ENCODE results near the gene SYNDIG1. TPM values are rescaled to one million over a fixed set of nuclear protein-coding genes. Genes with fewer than 3 reads are reported as not detected.

SYNDIG1 gene
- total RNA-seq, 1 donor from 2014 or later = not detected

DNA sequence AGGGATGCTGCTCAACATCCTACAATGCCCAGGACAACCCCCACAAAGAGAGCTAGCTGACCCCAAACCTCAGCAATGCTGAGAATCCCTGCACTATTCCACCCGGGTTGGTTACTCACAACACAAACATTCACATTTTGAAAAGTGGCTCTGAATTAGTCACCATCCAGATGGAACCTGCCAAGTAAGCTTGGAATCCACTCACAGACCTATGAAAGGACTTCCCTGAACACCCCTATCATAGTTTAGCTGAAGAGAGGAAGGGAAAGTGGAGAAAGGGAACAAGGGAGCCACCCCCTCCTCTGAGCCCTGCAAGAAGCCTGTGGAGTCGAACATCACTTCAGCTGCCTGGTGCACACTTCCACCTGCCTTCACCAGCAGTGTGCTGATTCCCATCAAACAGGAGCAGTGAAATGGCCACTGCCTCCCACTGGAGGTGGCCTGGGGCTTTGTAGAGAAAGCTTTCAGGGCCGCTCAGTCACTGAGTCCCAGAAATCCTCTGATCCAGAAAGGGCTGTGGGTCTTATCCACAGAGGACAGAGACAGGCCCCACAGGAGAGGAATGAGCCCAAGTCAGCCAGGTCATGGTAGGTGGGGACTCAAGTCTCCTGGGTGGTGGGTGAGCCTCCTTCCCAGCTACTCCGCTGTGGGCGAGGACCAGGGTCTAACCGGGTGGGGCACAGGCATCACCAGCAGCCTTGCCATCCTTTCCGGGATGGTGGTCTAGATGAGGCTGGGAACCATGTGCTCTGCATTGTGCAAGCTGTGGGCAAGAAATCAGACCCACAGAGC is 203.7 kb downstream of the SYNDIG1 start:
- no peaks in the 10 kb centered on the region for H3K36me3 Mint-ChIP-seq (ENCODE audit: low read depth)
- H3K27ac Mint-ChIP-seq = no peak overlapping the region
- no peak for DNase-seq
- H3K9me3 Mint-ChIP-seq = no peaks in the 10 kb centered on the region
- H3K27me3 Mint-ChIP-seq = no peaks in the 10 kb centered on the region
- intact Hi-C loops (cut with micrococcal nuclease) = no loop called here
- H3K4me1 Mint-ChIP-seq = no peaks in the 10 kb centered on the region
- H3K4me3 Mint-ChIP-seq = no peak overlapping the region

DNA sequence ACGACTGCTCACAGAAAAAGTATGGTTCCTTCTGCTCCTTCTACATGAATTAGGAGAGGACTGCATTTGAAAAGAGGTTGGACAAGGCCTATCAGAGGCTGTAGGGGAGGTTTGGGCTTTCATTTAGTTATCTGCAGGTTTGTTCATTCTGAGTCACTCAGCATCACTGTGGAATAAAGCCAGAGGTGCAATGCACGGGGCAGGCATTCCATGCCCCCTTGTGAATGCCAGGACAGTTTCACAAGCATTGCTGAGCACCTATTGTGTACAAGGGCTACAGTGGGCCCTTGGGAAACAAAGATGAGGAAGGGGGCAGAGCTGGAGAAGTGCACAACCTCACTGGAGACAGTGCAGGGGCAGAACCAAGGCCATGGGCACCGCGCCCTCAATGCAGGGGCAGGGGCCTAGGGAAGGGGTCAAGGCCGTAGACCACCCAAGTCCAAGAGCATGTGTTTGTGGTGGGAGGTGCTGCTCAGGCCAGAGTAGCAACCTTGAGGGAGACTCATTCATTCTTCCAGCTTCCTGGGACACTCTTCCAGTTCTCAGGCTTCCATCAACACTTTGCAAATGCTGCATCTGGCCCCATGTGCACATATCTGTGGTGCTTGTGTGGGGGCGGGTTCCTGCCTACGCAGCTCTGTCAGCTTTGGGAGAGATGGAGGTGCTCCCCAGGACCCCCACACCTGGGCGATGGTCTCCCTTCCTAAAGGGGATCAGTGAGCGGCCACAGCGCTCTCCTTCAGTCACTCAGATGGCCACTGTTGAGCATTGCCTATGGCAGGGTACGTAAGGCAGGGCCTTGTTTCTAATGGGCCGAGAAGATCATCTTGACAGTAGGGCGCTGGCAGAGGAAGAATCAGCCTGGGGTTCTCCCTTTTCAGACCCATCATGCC is 204.5 kb downstream of the SYNDIG1 start:
- no peak for DNase-seq
- Mint-ChIP-seq H3K27me3 (no peaks in the 10 kb centered on the region), H3K4me3 (no peak overlapping the region), H3K36me3 (ENCODE audit: low read depth) (no peaks in the 10 kb centered on the region), H3K4me1 (no peaks in the 10 kb centered on the region), H3K27ac (no peak overlapping the region), H3K9me3 (no peaks in the 10 kb centered on the region)
- intact Hi-C loops (cut with micrococcal nuclease) = no loop called here

DNA sequence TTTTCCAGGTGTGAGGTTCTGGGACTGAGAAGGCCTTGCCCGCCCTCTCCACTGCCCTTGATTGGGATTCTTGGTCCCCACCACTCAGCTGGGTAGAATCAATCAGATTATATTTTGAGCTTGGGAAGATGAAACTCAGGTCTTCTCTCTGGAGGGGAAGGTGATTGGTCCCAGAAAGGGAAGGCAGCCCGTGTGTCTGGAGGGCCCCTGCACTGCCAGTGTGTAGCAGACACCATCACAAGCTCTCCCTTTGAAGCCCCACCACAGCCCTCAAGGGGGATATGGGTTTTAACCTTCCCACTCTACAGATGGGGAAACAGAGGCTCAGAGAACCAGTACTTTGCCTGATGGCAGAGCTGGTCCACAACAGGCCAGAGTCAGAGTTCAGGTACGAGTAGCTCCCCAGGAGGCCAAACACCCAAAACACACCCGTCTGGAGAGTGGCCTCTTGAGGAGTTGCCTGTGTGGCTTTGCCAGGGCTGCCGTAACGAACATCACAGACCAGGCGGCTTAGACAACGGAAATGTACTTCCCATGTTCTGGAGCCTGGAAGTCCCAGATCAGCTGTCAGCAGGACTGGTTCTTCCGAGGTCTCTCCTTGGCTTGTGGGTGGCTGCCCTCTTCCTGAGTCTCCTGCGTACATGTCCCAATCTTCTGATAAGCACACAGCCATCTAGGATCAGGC is 205.6 kb downstream of the SYNDIG1 start:
- Mint-ChIP-seq H3K4me1 (no peaks in the 10 kb centered on the region), H3K27me3 (no peaks in the 10 kb centered on the region), H3K27ac (no peak overlapping the region), H3K36me3 (ENCODE audit: low read depth) (no peaks in the 10 kb centered on the region), H3K4me3 (no peak overlapping the region), H3K9me3 (no peaks in the 10 kb centered on the region)
- intact Hi-C loops (cut with micrococcal nuclease) = no loop called here
- DNase-seq = no peak

DNA sequence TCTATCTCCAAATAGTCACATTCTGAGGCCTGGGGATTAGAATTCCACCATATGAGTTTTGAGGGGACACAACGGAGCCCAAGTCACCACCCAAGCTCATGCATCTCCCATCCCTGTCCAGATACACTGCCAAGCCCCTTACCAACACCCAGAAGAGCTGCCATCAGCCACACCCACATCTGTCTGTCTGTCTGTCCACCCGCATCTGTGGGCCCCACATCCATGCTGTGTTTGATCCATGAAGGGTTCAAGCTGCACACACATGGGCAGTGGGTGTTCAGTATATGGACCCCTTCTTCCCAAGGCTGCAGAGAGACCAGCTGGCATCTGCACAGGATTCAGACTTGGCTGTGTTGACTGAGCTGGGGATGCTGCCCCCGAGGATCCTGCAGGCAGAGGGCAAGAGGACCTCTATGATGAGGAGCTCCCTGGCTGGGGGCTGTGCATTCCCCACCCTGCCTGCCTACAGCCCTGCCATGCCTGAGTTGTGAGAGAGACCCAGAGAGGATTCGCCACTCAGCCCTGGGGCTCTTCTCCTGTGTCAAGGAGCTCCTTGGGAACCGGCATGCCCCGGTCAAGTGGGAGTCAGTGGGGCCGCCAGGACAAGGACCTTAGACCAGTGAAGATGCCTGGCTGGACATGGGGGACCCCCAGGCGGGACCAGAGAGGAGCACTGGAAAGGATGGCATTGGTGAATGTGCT is 206.4 kb downstream of the SYNDIG1 start:
- intact Hi-C loops (cut with micrococcal nuclease) = no loop called here
- H3K27me3 Mint-ChIP-seq = no peaks in the 10 kb centered on the region
- no peaks in the 10 kb centered on the region for H3K9me3 Mint-ChIP-seq
- no peaks in the 10 kb centered on the region for H3K36me3 Mint-ChIP-seq (ENCODE audit: low read depth)
- DNase-seq = no peak
- no peaks in the 10 kb centered on the region for H3K4me1 Mint-ChIP-seq
- no peak overlapping the region for H3K4me3 Mint-ChIP-seq
- no peak overlapping the region for H3K27ac Mint-ChIP-seq

DNA sequence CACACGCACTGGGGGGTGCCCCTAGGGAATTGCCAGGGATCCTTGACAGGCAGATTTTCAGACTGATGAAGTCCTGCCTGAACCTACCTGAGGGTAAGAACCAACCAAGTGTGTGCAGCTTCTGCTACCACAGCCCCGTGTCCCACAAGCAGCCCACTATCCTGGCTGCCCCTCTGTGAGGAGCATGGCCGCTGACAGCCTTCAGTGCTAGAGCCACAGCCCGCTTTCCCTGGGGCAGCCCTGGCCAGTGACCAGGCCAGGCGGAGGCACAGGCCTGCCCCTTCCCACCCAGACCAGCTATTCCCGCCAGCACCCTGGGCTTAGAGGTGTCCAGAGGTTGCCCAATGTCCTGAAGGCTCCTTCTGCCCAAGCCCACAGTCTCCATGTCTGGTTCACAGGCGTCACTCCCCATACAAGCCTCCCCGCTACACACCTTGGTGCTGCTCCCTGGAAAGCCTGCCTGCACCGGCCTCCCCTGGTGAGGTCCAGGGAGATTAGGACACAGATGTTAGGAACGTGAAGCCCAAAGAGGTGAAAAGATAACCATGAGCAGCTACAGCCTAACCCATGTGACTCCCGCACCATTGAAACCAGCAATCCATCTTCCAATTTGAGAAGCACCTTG is 207.0 kb downstream of the SYNDIG1 start:
- Mint-ChIP-seq H3K27ac (no peak overlapping the region), H3K36me3 (ENCODE audit: low read depth) (no peaks in the 10 kb centered on the region), H3K9me3 (no peaks in the 10 kb centered on the region), H3K4me1 (no peaks in the 10 kb centered on the region), H3K27me3 (no peaks in the 10 kb centered on the region), H3K4me3 (no peak overlapping the region)
- no peak for DNase-seq
- intact Hi-C loops (cut with micrococcal nuclease) = no loop called here

DNA sequence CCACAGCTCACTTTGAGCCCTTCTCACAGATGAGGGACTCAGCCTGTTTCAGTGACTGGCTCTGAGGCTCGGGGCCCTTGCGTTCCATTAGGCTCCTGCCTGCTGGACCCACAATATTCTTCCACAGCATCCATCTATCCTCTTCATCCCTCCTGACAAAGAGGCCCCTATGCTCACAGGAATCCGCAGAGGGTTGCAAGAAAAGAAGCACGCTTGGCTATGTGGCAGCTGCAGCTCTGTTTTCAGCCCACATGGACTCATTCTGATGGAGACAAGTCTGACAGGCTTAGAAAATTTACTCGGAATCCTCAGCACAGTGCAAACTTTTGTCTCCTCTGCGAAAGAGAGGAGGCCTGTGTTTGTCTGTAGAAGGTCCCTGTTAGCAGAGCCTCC is 207.5 kb downstream of the SYNDIG1 start:
- intact Hi-C loops (cut with micrococcal nuclease) = no loop called here
- DNase-seq = no peak
- Mint-ChIP-seq H3K36me3 (ENCODE audit: low read depth) (no peaks in the 10 kb centered on the region), H3K27me3 (no peaks in the 10 kb centered on the region), H3K4me3 (no peak overlapping the region), H3K9me3 (no peaks in the 10 kb centered on the region), H3K27ac (no peak overlapping the region), H3K4me1 (no peaks in the 10 kb centered on the region)

DNA sequence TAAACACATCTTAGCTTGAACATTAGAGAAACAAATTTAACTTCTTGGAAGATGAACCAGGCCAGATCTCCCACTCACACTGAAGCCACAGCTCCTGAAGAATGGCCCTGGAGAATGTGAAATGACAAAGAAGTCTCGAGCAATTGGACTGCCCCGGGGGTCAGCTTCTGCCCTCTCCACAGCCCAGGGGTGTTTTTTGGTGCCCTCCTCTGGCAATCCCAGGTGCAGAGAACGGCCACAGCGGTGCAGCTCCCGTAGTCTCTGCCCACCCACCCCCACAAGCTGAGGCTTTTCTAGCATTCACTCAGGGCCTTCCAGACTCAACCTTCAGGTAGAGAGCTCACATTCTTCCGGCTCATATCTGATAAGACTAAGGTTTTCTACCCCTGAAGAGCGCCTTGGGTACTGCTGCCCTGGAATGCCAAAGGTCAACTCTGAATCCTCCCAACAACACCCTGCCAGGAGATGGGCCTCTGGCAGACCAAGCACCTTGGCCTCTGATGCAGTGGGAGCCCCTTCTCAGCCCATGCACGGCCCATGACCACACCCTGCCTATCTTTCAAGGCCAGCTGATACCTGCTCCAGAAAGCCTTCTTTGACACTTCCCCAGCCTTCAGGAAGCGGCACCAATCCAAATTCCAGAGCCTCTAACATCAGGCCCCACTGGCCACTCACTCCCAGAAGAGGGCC is 208.3 kb downstream of the SYNDIG1 start:
- no peak overlapping the region for H3K4me3 Mint-ChIP-seq
- DNase-seq = no peak
- H3K27me3 Mint-ChIP-seq = no peaks in the 10 kb centered on the region
- intact Hi-C loops (cut with micrococcal nuclease) = no loop called here
- no peaks in the 10 kb centered on the region for H3K9me3 Mint-ChIP-seq
- H3K27ac Mint-ChIP-seq = no peak overlapping the region
- H3K36me3 Mint-ChIP-seq (ENCODE audit: low read depth) = no peaks in the 10 kb centered on the region
- no peaks in the 10 kb centered on the region for H3K4me1 Mint-ChIP-seq

DNA sequence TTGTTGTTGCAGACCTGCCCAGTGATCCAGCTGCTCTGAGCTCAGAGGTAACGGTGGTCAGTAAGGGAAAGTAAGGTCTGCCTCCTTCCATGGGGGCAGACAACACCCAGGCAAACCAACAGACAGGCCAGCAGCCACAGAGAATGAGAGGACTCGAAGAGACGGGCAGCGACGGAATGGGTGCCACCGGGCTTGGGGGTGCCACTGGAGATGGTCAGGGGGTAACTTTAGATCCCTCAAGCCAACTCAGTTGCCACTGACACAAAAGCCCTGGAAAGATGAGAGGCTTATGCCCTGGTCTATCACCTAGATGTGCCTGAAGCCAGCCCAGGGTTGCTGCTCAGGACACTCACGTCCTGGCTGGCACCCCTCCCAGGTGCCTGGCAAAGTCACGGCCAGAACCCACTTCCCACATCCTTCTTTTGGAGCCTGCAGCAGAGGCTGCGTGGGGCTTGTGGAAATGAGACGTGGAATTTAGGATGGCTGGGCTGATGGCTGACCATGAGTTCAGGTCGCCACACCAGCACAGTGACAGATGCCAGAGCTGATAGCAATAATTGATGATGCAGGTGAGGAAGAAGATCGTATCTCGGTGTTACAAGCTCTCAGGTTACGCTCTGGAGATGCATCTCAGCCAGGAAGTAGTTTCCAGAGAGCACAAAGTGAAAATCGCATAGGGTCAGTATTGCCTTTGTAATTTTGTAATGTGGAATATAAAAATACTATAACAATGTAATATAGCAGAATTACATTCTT is 209.1 kb downstream of the SYNDIG1 start:
- no peaks in the 10 kb centered on the region for H3K27me3 Mint-ChIP-seq
- H3K27ac Mint-ChIP-seq = no peak overlapping the region
- H3K36me3 Mint-ChIP-seq (ENCODE audit: low read depth) = no peaks in the 10 kb centered on the region
- no peak overlapping the region for H3K4me3 Mint-ChIP-seq
- intact Hi-C loops (cut with micrococcal nuclease) = no loop called here
- H3K9me3 Mint-ChIP-seq = no peaks in the 10 kb centered on the region
- no peak for DNase-seq
- no peaks in the 10 kb centered on the region for H3K4me1 Mint-ChIP-seq

DNA sequence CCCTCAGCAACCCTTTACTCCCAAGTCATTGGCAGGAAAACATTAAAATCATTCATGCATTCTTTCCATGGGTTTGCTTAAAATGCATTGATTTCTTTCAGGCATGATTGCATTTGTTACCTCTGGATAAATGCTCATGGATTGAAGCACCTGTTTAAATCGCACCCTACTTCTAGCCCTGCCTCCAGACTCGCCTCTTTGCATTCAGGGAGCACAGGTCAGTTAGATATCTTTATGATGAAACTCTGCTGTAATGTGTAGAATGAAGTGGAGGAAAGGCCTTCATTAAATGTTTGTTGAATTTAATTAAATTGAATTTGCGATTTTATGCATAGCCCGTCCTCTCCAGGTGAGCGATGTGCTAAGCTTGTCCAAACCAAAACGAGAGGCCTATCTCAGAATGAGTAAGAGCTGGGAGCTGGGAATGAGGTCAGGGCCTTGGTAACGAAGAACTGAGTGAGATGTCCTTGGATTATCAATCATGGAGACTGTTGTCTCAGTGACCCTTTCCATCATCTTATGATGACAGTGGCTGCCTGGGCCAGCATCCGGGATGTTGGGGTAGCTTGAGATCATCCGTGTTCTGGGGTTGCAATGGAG is 210.1 kb downstream of the SYNDIG1 start:
- Mint-ChIP-seq H3K4me1 (no peaks in the 10 kb centered on the region), H3K27ac (no peak overlapping the region), H3K36me3 (ENCODE audit: low read depth) (no peaks in the 10 kb centered on the region), H3K9me3 (no peaks in the 10 kb centered on the region), H3K27me3 (no peaks in the 10 kb centered on the region), H3K4me3 (no peak overlapping the region)
- intact Hi-C loops (cut with micrococcal nuclease) = no loop called here
- no peak for DNase-seq

DNA sequence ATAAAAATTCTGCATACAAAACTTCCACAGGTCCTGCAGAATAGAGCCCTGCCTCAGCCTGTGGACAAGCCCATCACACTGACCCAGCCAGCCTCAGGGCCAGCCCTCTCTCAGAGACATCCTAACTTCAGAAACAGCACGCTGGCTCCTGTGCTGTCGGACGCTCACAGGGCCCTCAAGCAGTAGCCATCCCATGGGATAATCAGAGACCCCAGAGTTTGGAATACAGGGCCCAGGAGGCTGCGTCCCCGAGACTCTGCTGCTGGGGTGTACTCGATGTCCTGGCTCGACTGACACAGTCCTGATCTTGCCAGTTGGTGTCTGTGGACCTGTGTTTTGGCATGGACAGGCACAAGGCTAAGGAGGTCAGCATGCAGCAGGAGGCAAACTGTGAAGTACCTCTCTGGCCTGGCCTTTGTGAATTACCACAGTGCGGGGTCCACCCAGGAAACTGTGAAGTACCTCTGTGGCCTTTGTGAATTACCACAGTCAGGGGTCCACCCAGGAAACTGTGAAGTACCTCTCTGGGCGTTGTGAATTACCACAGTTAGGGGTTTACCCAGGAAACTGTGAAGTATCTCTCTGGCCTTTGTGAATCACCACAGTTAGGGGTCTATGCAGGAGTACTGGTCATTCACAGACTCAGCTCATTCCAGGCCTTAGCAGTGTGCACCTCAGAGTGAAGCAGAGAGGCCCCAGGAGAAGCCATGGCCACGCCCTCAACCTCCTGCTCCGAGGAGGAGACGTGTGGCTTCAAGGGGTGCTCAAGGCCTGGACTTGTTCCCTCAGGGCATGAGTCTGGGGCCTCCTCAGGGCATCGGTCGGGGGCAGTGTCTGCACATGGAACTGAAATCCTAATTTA is 212.4 kb downstream of the SYNDIG1 start:
- peaks cover 3% of the 10 kb centered on the region for H3K27me3 Mint-ChIP-seq
- H3K9me3 Mint-ChIP-seq = no peaks in the 10 kb centered on the region
- DNase-seq = no peak
- no peak overlapping the region for H3K27ac Mint-ChIP-seq
- no peak overlapping the region for H3K4me3 Mint-ChIP-seq
- intact Hi-C loops (cut with micrococcal nuclease) = no loop called here
- no peaks in the 10 kb centered on the region for H3K4me1 Mint-ChIP-seq
- no peaks in the 10 kb centered on the region for H3K36me3 Mint-ChIP-seq (ENCODE audit: low read depth)

DNA sequence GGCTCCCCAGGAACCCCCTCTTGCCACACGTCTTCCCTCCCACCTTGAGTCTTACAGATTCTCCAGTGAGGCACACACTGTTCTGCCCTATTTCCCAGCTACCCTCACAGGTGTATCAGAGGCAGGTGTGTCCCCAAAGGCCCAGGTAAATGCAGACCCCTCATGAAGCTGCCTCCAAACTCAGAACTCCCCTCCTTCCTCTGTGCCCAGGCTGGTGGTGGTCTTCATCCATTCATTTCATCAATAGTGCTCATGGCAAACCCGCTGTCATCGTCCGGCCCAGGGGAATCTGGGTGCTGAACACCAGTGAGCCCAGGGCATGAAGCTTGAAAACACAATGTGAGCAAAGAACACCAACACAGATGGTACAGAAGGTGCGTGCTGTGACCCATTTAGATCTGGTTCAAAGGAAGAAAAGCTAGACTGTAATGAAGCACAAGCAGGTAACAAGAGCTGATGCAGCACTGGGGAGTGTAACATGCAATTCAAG is 213.1 kb downstream of the SYNDIG1 start:
- peaks cover 4% of the 10 kb centered on the region for H3K27me3 Mint-ChIP-seq
- H3K36me3 Mint-ChIP-seq (ENCODE audit: low read depth) = no peaks in the 10 kb centered on the region
- no peaks in the 10 kb centered on the region for H3K9me3 Mint-ChIP-seq
- no peak overlapping the region for H3K27ac Mint-ChIP-seq
- no peaks in the 10 kb centered on the region for H3K4me1 Mint-ChIP-seq
- DNase-seq = no peak
- no peak overlapping the region for H3K4me3 Mint-ChIP-seq
- intact Hi-C loops (cut with micrococcal nuclease) = no loop called here
